Stomach (tissue), 9 donors: Measurements from ENCODE around the gene USP24. TPM values are rescaled to one million over a fixed set of nuclear protein-coding genes. Genes with fewer than 3 reads are reported as not detected.

ENCODE experiments used
- DNase-seq, 2 donors: peaks; one replicate each; pipeline versions ENCODE4 v3.0.0 to v3.0.0-alpha.2; 2013 to 2019
- H3K27ac ChIP-seq, 5 donors: fragments of 200-600 bp in 4 of 5; sonication (generic) in 4 of 5; one replicate each; pipeline ENCODE4 v1.5.1; 2013 to 2019; ENCODE audit warnings: mild to moderate bottlenecking in 1 of 5, moderate library complexity in 1 of 5
- H3K27me3 ChIP-seq, 3 donors: fragments of 200-600 bp; sonication (generic); one replicate each; pipeline ENCODE4 v1.5.1; 2017 to 2019; ENCODE audit warnings: mixed run types in 1 of 3
- H3K36me3 ChIP-seq, 4 donors: fragments of 200-600 bp; sonication (generic); 1 replicate in 3 of 4; 2 replicates in 1 of 4; pipeline ENCODE4 v1.5.1; 2016 to 2019
- H3K4me1 ChIP-seq, 4 donors: fragments of 200-600 bp; sonication (generic); one replicate each; pipeline ENCODE4 v1.5.1; 2016 to 2019
- H3K4me3 ChIP-seq, 4 donors: fragments of 200-600 bp; sonication (generic) in 3 of 4; one replicate each; pipeline ENCODE4 v1.5.1; 2016 to 2019; ENCODE audit warnings: mild to moderate bottlenecking in 1 of 4
- H3K9me3 ChIP-seq, 4 donors: fragments of 200-600 bp; sonication (generic); one replicate each; pipeline ENCODE4 v1.5.1; 2016 to 2019
- EP300 ChIP-seq: sonication (generic); formaldehyde crosslinking; IDR thresholded peaks from one replicate; pipeline ENCODE4 v1.6.1; 2017; ENCODE audit warnings: antibody characterized with exemption
- POLR2A ChIP-seq, 4 donors: fragments of 450-650 bp; IDR thresholded peaks; one replicate each; pipeline ENCODE4 v1.6.1; 2016; ENCODE audit warnings: antibody characterized with exemption in 4 of 4, control low read depth in 2 of 4, mild to moderate bottlenecking in 1 of 4, moderate library complexity in 1 of 4
- POLR2AphosphoS5 ChIP-seq, 3 donors: sonication (generic); formaldehyde crosslinking; IDR thresholded peaks; one replicate each; pipeline ENCODE4 v1.6.1; 2016; ENCODE audit warnings: antibody characterized with exemption in 3 of 3
- WGBS, 5 donors: extraction: QIAGEN DNeasy Blood & Tissue Kit in 3 of 5; methylation state at CpG; one replicate each; pipeline versions ENCODE4 v1.1.5 to v1.1.7; 2013 to 2018; 5-methylcytosine and 5-hydroxymethylcytosine counted together
- intact Hi-C: fragments of 100-400 bp; cut with DNase I; formaldehyde crosslinking; loops from one replicate; pipeline ENCODE4 v1.15.1; 2023; ENCODE audit warnings: low total_unique reads
- polyA plus RNA-seq, 3 donors: library from polyadenylated mRNA; stranded (reverse); fragments of 200-250 nt; gene quantifications; one replicate each; pipeline ENCODE4 v1.2.3, GENCODE V29; 2013
- total RNA-seq, 5 donors: library from RNA; depleted of rRNA; stranded (reverse); fragments of >200 nt; gene quantifications; one replicate each; pipeline versions ENCODE4 v1.1.0 to v1.2.3, GENCODE V29; 2014 to 2016
- TF ChIP-seq, protein P1 (sequence below), 7 experiments: fragments of 450-650 bp in 4 of 7; fragments of 200-600 bp in 3 of 7; sonication (generic) in 3 of 7; IDR thresholded peaks; one replicate each; pipeline ENCODE4 v1.5.1; 2016 to 2019; ENCODE audit warnings: antibody characterized with exemption in 7 of 7, control low read depth in 2 of 7, mild to moderate bottlenecking in 1 of 7
- donor health status: healthy with polysubstance abuse.
- donor health status: Bipolar disorder and iron deficiency.
- donor health status: healthy.

The USP24 gene
- total and polyA plus RNA-seq, 8 donors: 5.5 to 114 (median 17.0) TPM

DNA sequence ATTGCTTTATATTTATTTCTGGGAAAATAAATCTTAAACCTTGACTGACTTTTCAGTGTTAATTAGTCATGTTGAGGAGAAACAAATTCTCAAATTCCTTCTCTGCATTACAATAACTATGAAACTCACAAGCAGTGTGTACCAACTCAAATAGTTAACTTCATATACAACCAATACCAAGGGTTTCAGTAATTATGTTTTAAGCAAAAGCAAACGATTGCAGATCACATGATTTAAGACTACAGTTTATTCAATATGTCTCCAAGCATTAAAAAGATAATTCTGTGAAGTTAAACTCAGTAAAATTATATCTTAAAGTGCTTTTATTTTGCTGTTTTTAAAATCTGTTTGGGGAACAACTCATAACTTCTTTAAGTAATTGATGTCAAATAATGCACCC is 147.2 kb downstream of the USP24 start:
- WGBS, 5 donors: 37 to 83% (median 58%) methylated on average over 1 of the region's 1 CpG
- Histone ChIP-seq H3K27ac (no peak overlapping the region), H3K4me1 (peaks cover 0 to 22% (median 9%) of the 10 kb centered on the region in 4 donors), H3K27me3 (no peaks in the 10 kb centered on the region), H3K36me3 (peaks cover 42 to 74% (median 72%) of the 10 kb centered on the region in 4 donors), H3K9me3 (no peaks in the 10 kb centered on the region), H3K4me3 (no peak overlapping the region)
- no peak for DNase-seq
- TF ChIP-seq EP300: no peak
- TF ChIP-seq POLR2AphosphoS5 (IDR thresholded peaks at IDR 0.05): no peak
- TF ChIP-seq POLR2A (IDR thresholded peaks at IDR 0.05): no peak
- TF ChIP-seq, protein P1, sequence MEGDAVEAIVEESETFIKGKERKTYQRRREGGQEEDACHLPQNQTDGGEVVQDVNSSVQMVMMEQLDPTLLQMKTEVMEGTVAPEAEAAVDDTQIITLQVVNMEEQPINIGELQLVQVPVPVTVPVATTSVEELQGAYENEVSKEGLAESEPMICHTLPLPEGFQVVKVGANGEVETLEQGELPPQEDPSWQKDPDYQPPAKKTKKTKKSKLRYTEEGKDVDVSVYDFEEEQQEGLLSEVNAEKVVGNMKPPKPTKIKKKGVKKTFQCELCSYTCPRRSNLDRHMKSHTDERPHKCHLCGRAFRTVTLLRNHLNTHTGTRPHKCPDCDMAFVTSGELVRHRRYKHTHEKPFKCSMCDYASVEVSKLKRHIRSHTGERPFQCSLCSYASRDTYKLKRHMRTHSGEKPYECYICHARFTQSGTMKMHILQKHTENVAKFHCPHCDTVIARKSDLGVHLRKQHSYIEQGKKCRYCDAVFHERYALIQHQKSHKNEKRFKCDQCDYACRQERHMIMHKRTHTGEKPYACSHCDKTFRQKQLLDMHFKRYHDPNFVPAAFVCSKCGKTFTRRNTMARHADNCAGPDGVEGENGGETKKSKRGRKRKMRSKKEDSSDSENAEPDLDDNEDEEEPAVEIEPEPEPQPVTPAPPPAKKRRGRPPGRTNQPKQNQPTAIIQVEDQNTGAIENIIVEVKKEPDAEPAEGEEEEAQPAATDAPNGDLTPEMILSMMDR (IDR thresholded peaks at IDR 0.05): no peak
- intact Hi-C loops: no loop called here

DNA sequence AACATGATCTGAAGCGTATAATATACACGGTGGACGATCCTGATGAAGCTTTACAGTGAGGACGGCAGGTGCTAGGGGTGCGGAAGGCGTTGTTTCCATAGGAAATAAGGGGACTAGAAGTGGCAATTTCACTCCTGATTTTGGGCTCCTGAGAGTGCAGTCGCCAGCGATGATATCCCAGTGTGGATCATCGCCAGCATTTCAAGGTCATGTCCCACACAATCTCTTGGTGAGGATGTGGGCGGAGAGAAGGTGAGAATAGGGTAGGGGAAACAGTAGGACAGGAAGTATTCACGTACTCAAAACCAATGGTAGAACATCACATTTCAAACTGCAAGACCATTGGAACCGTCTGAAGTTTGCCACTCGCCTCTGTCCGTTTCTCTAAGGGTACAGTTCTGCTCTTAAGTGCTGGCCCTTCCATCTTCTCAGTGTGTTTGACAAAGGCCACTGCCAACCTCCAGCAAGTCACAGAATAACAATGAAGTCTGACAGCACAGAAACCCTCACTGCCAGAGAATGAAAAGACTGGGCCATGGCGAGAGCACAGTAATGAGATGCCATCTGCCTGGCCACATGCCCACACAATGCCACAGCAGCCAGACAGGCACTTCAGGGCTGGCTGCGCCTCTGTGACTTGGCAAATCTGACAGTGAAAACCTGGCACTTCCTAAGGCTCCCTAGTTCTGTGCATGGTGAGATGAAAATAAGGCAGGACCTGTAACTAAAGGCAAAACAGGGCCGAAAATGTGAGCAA is 148.0 kb downstream of the USP24 start:
- H3K27ac ChIP-seq: no peak overlapping the region
- H3K36me3 ChIP-seq: peaks cover 36 to 67% (median 65%) of the 10 kb centered on the region in 4 donors

DNA sequence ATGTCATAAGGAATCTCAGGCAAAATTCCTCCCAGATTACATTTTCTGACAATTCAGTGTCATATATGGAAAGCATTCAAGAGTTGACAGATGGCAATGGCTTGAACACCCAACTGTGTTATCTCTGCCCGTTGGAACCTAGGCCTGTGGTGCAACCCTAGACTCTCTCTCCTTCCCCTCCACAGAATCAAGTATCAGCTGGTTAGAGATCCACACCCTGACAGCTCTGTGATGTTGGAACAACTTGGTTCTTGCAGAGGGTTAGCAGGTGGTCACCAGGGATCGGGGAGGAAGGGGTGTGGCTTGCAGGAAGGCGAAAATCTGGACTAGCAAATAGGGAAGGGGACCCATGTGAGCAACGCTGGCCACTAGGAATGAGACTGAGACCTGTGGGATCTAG is 149.5 kb downstream of the USP24 start:
- no peak overlapping the region for H3K4me3 ChIP-seq
- peaks cover 20 to 51% (median 50%) of the 10 kb centered on the region in 4 donors for H3K36me3 ChIP-seq
- intact Hi-C loops: no loop called here
- H3K9me3 ChIP-seq: no peaks in the 10 kb centered on the region
- H3K4me1 ChIP-seq: peaks cover 0 to 22% (median 9%) of the 10 kb centered on the region in 4 donors
- WGBS, 5 donors: 83 to 91% (median 89%) methylated on average over 4 of the region's 4 CpGs
- H3K27ac ChIP-seq: peak overlapping the region in 2 of 5 donors; percentile 14 to 48
- TF ChIP-seq POLR2A (IDR thresholded peaks at IDR 0.05) (no peak), EP300 (no peak), POLR2AphosphoS5 (IDR thresholded peaks at IDR 0.05) (no peak)
- TF ChIP-seq, protein P1 (IDR thresholded peaks at IDR 0.05): no peak
- DNase-seq: no peak
- no peaks in the 10 kb centered on the region for H3K27me3 ChIP-seq

More for the DNA sequence above, 148.0 kb downstream of the USP24 start:
- TF ChIP-seq POLR2A (IDR thresholded peaks at IDR 0.05) (no peak), EP300 (no peak), POLR2AphosphoS5 (IDR thresholded peaks at IDR 0.05) (no peak)
- TF ChIP-seq, protein P1 (IDR thresholded peaks at IDR 0.05): no peak
- peaks cover 0 to 22% (median 9%) of the 10 kb centered on the region in 4 donors for H3K4me1 ChIP-seq
- no peak overlapping the region for H3K4me3 ChIP-seq
- H3K27me3 ChIP-seq: no peaks in the 10 kb centered on the region
- 90 to 91% (median 90%) methylated on average over 17 of the region's 17 CpGs for WGBS, 5 donors
- intact Hi-C loops: no loop called here
- DNase-seq: no peak
- no peaks in the 10 kb centered on the region for H3K9me3 ChIP-seq

DNA sequence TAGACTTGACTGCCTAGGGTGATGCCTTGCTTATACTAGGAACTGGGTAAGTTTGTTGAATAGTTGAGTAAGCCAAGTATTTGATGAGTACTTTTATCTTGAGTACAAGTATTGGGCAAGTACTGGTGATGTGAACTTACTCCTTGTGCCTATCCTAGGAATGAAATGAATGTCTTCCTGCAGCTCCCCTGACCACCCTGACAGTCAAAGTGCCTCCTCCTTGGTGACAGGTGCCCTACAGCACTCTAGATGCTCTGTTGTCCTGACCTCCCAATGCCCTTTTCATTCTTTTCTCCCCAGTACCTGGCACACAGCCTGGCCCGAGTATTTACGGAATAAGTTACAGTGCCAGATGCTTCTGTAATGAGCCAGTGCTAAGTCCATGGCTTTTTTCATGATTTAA is 150.3 kb downstream of the USP24 start:
- Histone ChIP-seq H3K27me3 (no peaks in the 10 kb centered on the region), H3K9me3 (no peaks in the 10 kb centered on the region), H3K27ac (peak overlapping the region in 2 of 5 donors; percentile 14 to 48), H3K4me1 (peaks cover 0 to 22% (median 9%) of the 10 kb centered on the region in 4 donors), H3K4me3 (no peak overlapping the region), H3K36me3 (peaks cover 12 to 43% (median 42%) of the 10 kb centered on the region in 4 donors)
- intact Hi-C loops: no loop called here
- TF ChIP-seq POLR2A (IDR thresholded peaks at IDR 0.05) (no peak), EP300 (no peak), POLR2AphosphoS5 (IDR thresholded peaks at IDR 0.05) (peak in 2 of 3 donors; percentile 6 to 8)
- TF ChIP-seq, protein P1 (IDR thresholded peaks at IDR 0.05): no peak
- peak in 1 of 2 donors; percentile 43 for DNase-seq
- 24 to 31% (median 28%) methylated on average over 2 of the region's 2 CpGs for WGBS, 5 donors
